K562 (cell line): ENCODE measurements around the gene SLC25A5. TPM values are rescaled to one million over a fixed set of nuclear protein-coding genes. Genes with fewer than 3 reads are reported as not detected.

Experiments used
- BHLHE40 ChIP-seq: IDR thresholded peaks from 2 replicates; pipeline ENCODE4 v1.6.1; 2011; ENCODE audit warnings: low read length, improper control_type of control experiment
- CBFA2T2 ChIP-seq: fragments of 450-650 bp; conservative IDR thresholded peaks from 2 replicates; pipeline ENCODE4 v1.6.1; 2017; ENCODE audit warnings: mild to moderate bottlenecking
- CBFA2T3 ChIP-seq: fragments of 450-650 bp; IDR thresholded peaks from 2 replicates; pipeline ENCODE4 v1.6.1; 2017
- CEBPB ChIP-seq: fragments of 450-650 bp; IDR thresholded peaks from 2 replicates; pipeline ENCODE4 v1.6.1; 2016; ENCODE audit warnings: missing genetic modification characterization, missing compliant biosample characterization
- CEBPG ChIP-seq, 3 experiments: fragments of 200-800 bp in 1 of 3; sonication (Bioruptor generic) in 1 of 3; sonication (generic) in 1 of 3; formaldehyde crosslinking in 1 of 3; IDR thresholded peaks in 2 of 3; conservative IDR thresholded peaks in 1 of 3; 2 replicates each; pipeline versions ENCODE4 v1.6.1 to v1.8.0; 2016 to 2022; ENCODE audit warnings: missing compliant biosample characterization in 2 of 3, missing genetic modification characterization in 2 of 3, mild to moderate bottlenecking in 1 of 3, missing genetic modification reagents in 1 of 3
- EP400 ChIP-seq: fragments of 450-650 bp; IDR thresholded peaks from 2 replicates; pipeline ENCODE4 v1.6.1; 2017; ENCODE audit warnings: antibody characterized with exemption, mild to moderate bottlenecking, moderate library complexity
- FOSL1 ChIP-seq: fragments of 200-800 bp; sonication (Bioruptor generic); conservative IDR thresholded peaks from 2 replicates; pipeline ENCODE4 v1.6.1; 2016; ENCODE audit warnings: missing genetic modification characterization, missing compliant biosample characterization
- FOXK2 ChIP-seq, 2 experiments: fragments of 450-650 bp; IDR thresholded peaks in 1 of 2; conservative IDR thresholded peaks in 1 of 2; 2 replicates each; pipeline ENCODE4 v1.6.1; 2016; ENCODE audit warnings: low read depth in 2 of 2, mild to moderate bottlenecking in 1 of 2
- HDAC3 ChIP-seq: fragments of 450-650 bp; IDR thresholded peaks from 2 replicates; pipeline ENCODE4 v1.6.1; 2018; ENCODE audit warnings: borderline replicate concordance, mild to moderate bottlenecking, moderate library complexity; ENCODE audit not compliant: partially characterized antibody
- ILK ChIP-seq: fragments of 450-650 bp; IDR thresholded peaks from 2 replicates; pipeline ENCODE4 v1.6.1; 2016; ENCODE audit warnings: missing genetic modification characterization, low read depth, mild to moderate bottlenecking, missing compliant biosample characterization, moderate library complexity, borderline replicate concordance
- JUN ChIP-seq, 2 experiments: sonication (generic) in 1 of 2; formaldehyde crosslinking in 1 of 2; IDR thresholded peaks; 2 replicates each; pipeline versions ENCODE4 v1.6.1 to v1.8.0; 2012 to 2022; ENCODE audit warnings: borderline replicate concordance in 2 of 2, mild to moderate bottlenecking in 2 of 2, improper control_type of control experiment in 1 of 2, low read depth in 1 of 2, low read length in 1 of 2, missing genetic modification reagents in 1 of 2
- KDM1A ChIP-seq, 2 experiments: fragments of 450-650 bp; IDR thresholded peaks; 2 replicates each; pipeline ENCODE4 v1.6.1; 2016; ENCODE audit warnings: mild to moderate bottlenecking in 2 of 2
- KLF16 ChIP-seq: IDR thresholded peaks from 2 replicates; pipeline ENCODE4 v1.6.1; 2016; ENCODE audit warnings: antibody characterized with exemption
- MEIS2 ChIP-seq: fragments of 450-650 bp; IDR thresholded peaks from 2 replicates; pipeline ENCODE4 v1.6.1; 2014; ENCODE audit warnings: mild to moderate bottlenecking; ENCODE audit not compliant: partially characterized antibody
- NFYB ChIP-seq: IDR thresholded peaks from 2 replicates; pipeline ENCODE4 v1.6.1; 2011; ENCODE audit warnings: mild to moderate bottlenecking, moderate library complexity; ENCODE audit not compliant: insufficient read length; ENCODE audit errors: extremely low read depth
- POLR2AphosphoS5 ChIP-seq: IDR thresholded peaks from 2 replicates; pipeline ENCODE4 v1.6.1; 2011; ENCODE audit warnings: mild to moderate bottlenecking, low read depth, low read length, moderate library complexity; ENCODE audit not compliant: control insufficient read depth, insufficient read depth
- POU5F1 ChIP-seq: fragments of 150-350 bp; IDR thresholded peaks from 2 replicates; pipeline ENCODE4 v1.6.1; 2014; ENCODE audit warnings: borderline replicate concordance, low read length, low read depth, mild to moderate bottlenecking; ENCODE audit not compliant: partially characterized antibody
- SAP30 ChIP-seq: fragments of 200-600 bp; sonication (generic); IDR thresholded peaks from 2 replicates; pipeline ENCODE4 v1.6.1; 2012; ENCODE audit warnings: borderline replicate concordance, low read depth, mild to moderate bottlenecking, moderate library complexity, low read length, control low read depth, inconsistent platforms; ENCODE audit not compliant: insufficient read depth, poor library complexity, severe bottlenecking
- SMARCA5 ChIP-seq: fragments of 450-650 bp; IDR thresholded peaks from 2 replicates; pipeline ENCODE4 v1.6.1; 2016
- SRSF3 ChIP-seq: fragments of 200-400 bp; formaldehyde crosslinking; IDR thresholded peaks from 2 replicates; pipeline ENCODE4 v1.6.1; 2016; ENCODE audit warnings: mild to moderate bottlenecking, low read length, moderate library complexity; ENCODE audit not compliant: insufficient read depth
- STAT5A ChIP-seq: IDR thresholded peaks from 2 replicates; pipeline ENCODE4 v1.6.1; 2012; ENCODE audit warnings: low read length, inconsistent platforms, borderline replicate concordance
- TAL1 ChIP-seq: fragments of 450-650 bp; IDR thresholded peaks from 2 replicates; pipeline ENCODE4 v1.6.1; 2016; ENCODE audit warnings: mild to moderate bottlenecking
- TCF3 ChIP-seq: sonication (generic); formaldehyde crosslinking; IDR thresholded peaks from 2 replicates; pipeline ENCODE4 v1.4.0; 2020; ENCODE audit warnings: mild to moderate bottlenecking, missing genetic modification reagents
- ZNF23 ChIP-seq: fragments of 250-450 bp; sonication (Bioruptor Pico); IDR thresholded peaks from 2 replicates; pipeline ENCODE4 v1.4.0; 2020; ENCODE audit warnings: mild to moderate bottlenecking
- ZNF436 ChIP-seq: fragments of 250-450, 450-650 bp; sonication (Bioruptor Pico); formaldehyde crosslinking; IDR thresholded peaks from 2 replicates; pipeline ENCODE4 v1.7.0; 2020; ENCODE audit warnings: mild to moderate bottlenecking
- ZNF584 ChIP-seq: fragments of 200-800 bp; sonication (Bioruptor generic); IDR thresholded peaks from 2 replicates; pipeline ENCODE4 v1.6.1; 2016; ENCODE audit warnings: low read depth, mild to moderate bottlenecking, missing genetic modification characterization, missing compliant biosample characterization
- polyA plus RNA-seq, 8 experiments: library from polyadenylated mRNA; depleted of rRNA in 4 of 8; stranded (reverse) in 5 of 8; unstranded in 3 of 8; fragments of >200 nt; fragmentation: Nextera tagmentation in 2 of 8; fragmentation: Illumina TruSeq in 1 of 8; extraction: Ambion mirVana in 2 of 8; extraction: Trizol in 1 of 8; gene quantifications; 2 replicates each; pipeline versions ENCODE4 v1.2.1 to v1.2.3, GENCODE V29; 2011 to 2014; ENCODE audit warnings: inconsistent platforms in 1 of 8, missing spikeins in 1 of 8
- total RNA-seq, 7 experiments: library from RNA; depleted of rRNA in 6 of 7; stranded (reverse); fragments of >200 nt in 6 of 7; fragmentation: Illumina TruSeq in 2 of 7; extraction: Trizol in 2 of 7; gene quantifications; 2 replicates each; pipeline versions ENCODE4 v1.2.1 to v1.2.3, GENCODE V29; 2011 to 2021; ENCODE audit warnings: low replicate concordance in 1 of 7
- TF ChIP-seq, protein P1 (sequence below): IDR thresholded peaks from 2 replicates; pipeline ENCODE4 v1.6.1; 2014; ENCODE audit warnings: antibody characterized with exemption
- TF ChIP-seq, protein P2 (sequence below): sonication (generic); formaldehyde crosslinking; IDR thresholded peaks from 2 replicates; pipeline ENCODE4 v1.8.0; 2022; ENCODE audit warnings: mild to moderate bottlenecking, missing genetic modification reagents

The SLC25A5 gene
- total and polyA plus RNA-seq, 9 of the 15 experiments (the other 6 are each of a cell fraction or from before 2014, with no cell fraction given): 470 to 5,247 (median 596) TPM

DNA sequence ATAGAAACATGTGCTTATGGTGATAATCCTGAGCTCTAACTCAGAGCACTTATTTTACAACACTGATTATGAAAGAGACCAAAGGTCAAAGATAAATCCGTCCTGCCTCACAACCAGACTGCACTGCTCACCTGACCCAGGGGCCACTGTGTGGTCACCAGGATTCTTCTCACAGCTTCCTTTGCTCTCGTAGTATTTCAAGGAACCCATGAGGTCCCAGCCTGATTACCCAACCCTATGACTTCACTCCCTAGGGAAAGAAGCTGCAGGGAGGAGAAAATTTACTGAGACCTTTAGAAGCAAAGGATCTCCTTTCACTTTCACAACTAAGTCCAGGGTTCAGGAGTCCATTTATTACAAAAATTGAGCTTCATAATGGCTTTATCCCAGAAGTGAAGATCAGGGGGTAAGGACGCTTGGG, 9.6 kb downstream of the SLC25A5 start (continued):
- no peak for TF ChIP-seq POU5F1
- peak; percentile 76 for TF ChIP-seq TCF3 (CRISPR knock-in tag)
- TF ChIP-seq JUN (IDR thresholded peaks at IDR 0.05; ENCODE audit: borderline replicate concordance, low read depth, low read length): 0 out of 2 replicates have a peak, but pooled peaks have one; percentile 18
- no peak for TF ChIP-seq JUN (CRISPR knock-in tag; IDR thresholded peaks at IDR 0.05; ENCODE audit: borderline replicate concordance)
- no peak for TF ChIP-seq ZNF436 (CRISPR knock-in tag)
- TF ChIP-seq SMARCA5: no peak
- no peak for TF ChIP-seq ZNF23 (CRISPR knock-in tag)
- 0 out of 2 replicates have a peak, but pooled peaks have one; percentile 45 for TF ChIP-seq KLF16
- peak; percentile 84 for TF ChIP-seq CBFA2T2
- TF ChIP-seq ZNF584 (CRISPR knock-in tag): 0 out of 2 replicates have a peak, but pooled peaks have one; percentile 25
- TF ChIP-seq MEIS2: peak; percentile 55
- TF ChIP-seq CBFA2T3: peak; percentile 91
- TF ChIP-seq CEBPB (tag): peak; percentile 85
- TF ChIP-seq, protein P1, sequence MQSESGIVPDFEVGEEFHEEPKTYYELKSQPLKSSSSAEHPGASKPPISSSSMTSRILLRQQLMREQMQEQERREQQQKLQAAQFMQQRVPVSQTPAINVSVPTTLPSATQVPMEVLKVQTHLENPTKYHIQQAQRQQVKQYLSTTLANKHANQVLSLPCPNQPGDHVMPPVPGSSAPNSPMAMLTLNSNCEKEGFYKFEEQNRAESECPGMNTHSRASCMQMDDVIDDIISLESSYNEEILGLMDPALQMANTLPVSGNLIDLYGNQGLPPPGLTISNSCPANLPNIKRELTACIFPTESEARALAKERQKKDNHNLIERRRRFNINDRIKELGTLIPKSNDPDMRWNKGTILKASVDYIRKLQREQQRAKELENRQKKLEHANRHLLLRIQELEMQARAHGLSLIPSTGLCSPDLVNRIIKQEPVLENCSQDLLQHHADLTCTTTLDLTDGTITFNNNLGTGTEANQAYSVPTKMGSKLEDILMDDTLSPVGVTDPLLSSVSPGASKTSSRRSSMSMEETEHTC: 0 out of 2 replicates have a peak, but pooled peaks have one; percentile 25
- no peak for TF ChIP-seq ILK (tag)
- 0 out of 4 replicates have a peak, but pooled peaks of 1 of the 2 experiments have one; percentile 30 for TF ChIP-seq FOXK2 (conservative IDR thresholded peaks at IDR 0.05 in 1 of 2, IDR thresholded peaks at IDR 0.05 in 1 of 2; ENCODE audit: low read depth in 2 of 2)
- TF ChIP-seq, protein P2, sequence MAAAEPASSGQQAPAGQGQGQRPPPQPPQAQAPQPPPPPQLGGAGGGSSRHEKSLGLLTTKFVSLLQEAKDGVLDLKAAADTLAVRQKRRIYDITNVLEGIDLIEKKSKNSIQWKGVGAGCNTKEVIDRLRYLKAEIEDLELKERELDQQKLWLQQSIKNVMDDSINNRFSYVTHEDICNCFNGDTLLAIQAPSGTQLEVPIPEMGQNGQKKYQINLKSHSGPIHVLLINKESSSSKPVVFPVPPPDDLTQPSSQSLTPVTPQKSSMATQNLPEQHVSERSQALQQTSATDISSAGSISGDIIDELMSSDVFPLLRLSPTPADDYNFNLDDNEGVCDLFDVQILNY (CRISPR knock-in tag): no peak
- TF ChIP-seq NFYB: no peak
- peak; percentile 99 for TF ChIP-seq KDM1A (IDR thresholded peaks at IDR 0.05)
- no peak for TF ChIP-seq SRSF3
- TF ChIP-seq TAL1: peak; percentile 77
- peak; percentile 48 for TF ChIP-seq HDAC3
- no peak for TF ChIP-seq SAP30
- no peak for TF ChIP-seq CEBPG (CRISPR knock-in tag; IDR thresholded peaks at IDR 0.05)
- peak; percentile 77 to 86 for TF ChIP-seq CEBPG (tag; conservative IDR thresholded peaks at IDR 0.05 in 1 of 2, IDR thresholded peaks at IDR 0.05 in 1 of 2)
- peak; percentile 88 for TF ChIP-seq BHLHE40
- TF ChIP-seq FOSL1 (tag): 0 out of 2 replicates have a peak, but pooled peaks have one; percentile 24
- 0 out of 2 replicates have a peak, but pooled peaks have one; percentile 37 for TF ChIP-seq STAT5A
- 0 out of 2 replicates have a peak, but pooled peaks have one; percentile 3 for TF ChIP-seq EP400
- TF ChIP-seq POLR2AphosphoS5: peak; percentile 37; the same call in 1 of the 2 replicates
